ENCODE data around the gene ALDH9A1.

DNA sequence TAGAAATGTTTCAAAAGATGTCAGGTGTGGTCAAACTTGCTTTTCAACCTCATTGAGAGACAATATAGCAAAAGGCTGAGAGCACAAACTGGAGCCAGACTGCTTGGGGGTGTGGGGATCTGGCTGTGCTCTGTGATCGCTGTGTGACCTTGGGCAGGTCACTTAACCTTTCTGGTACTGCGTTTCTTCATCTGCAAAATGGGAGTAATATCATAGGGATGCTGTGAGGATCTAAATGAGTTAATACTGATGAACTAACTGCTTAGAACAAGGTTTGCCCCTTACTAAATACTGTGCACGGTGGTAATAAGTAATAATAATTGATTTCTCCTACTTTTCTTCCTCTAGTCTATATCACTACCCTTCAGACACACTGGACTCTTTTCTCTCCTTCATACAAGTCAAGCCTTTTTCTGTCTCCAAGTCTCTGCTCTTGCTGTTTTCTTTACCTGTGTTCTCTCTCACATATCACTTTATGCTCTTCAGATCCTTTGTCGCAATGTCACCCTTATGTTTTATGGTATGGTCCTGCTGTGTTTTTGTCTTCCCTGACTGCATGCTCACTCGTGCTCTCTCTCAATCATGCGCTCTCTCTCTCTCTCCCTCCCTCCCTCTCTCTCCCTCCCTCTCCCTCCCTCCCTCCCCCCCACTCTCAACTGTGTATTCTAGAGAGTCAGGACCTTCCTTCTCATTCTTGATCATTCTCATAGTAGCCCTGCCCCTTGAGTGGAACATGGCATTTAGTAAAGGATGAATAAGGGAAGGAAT, 64.0 kb downstream of the ALDH9A1 start:
- TF ChIP-seq CTCF (IDR thresholded peaks at IDR 0.05) (no peak), POLR2A (IDR thresholded peaks at IDR 0.05) (no peak)

Measured in adrenal gland (tissue), 5 donors.